ENCODE measurements around the gene UMAD1. TPM values are rescaled to one million over a fixed set of nuclear protein-coding genes. Genes with fewer than 3 reads are reported as not detected.

The UMAD1 gene
- total RNA-seq, 1 donor from 2014 or later = 21.6 TPM

DNA sequence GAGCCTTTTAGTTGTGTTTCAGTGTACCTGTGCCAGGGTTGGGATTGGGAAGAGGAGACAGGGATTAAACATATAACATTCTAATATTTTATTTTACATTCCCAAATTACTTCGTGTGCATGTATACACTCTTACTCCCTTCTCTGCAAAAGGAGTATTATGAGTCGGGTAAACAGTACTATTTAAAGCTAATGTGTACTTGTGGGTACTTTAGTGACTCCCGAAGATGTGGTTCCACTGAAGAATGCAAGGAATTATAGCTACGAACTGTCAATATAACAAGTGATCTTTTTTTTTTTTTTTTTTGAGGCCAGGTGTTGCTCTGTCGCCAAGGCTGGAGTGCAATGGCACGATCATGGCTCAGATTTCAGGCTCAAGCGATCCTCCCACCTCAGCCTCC is 200.5 kb downstream of the UMAD1 start:
- intact Hi-C loops (cut with DNase I) = no loop called here
- no peak for TF ChIP-seq CTCF (IDR thresholded peaks at IDR 0.05)
- DNase-seq = no peak
- Histone ChIP-seq H3K4me3 (no peak overlapping the region), H3K27me3 (ENCODE audit: low read depth) (no peaks in the 10 kb centered on the region), H3K4me1 (peaks cover 9% of the 10 kb centered on the region), H3K27ac (no peak overlapping the region), H3K36me3 (no peaks in the 10 kb centered on the region), H3K9me3 (no peaks in the 10 kb centered on the region)
- ATAC-seq = peak; percentile 17 to 55

- Histone ChIP-seq H3K4me3 (no peak overlapping the region), H3K36me3 (no peaks in the 10 kb centered on the region), H3K9me3 (no peaks in the 10 kb centered on the region), H3K27ac (peak overlapping the region; percentile 50), H3K4me1 (peaks cover 9% of the 10 kb centered on the region), H3K27me3 (ENCODE audit: low read depth) (no peaks in the 10 kb centered on the region)
- DNase-seq (no peak), ATAC-seq (peak; percentile 51 to 66)
- intact Hi-C loops (cut with DNase I) = no loop called here
- TF ChIP-seq CTCF (IDR thresholded peaks at IDR 0.05) = no peak
These were observed 202.7 kb downstream of the UMAD1 start for GRCh38 chr7:7843240-7843639.

- Histone ChIP-seq H3K4me3 (no peak overlapping the region), H3K27ac (peak overlapping the region; percentile 2), H3K4me1 (peaks cover 9% of the 10 kb centered on the region), H3K27me3 (ENCODE audit: low read depth) (no peaks in the 10 kb centered on the region), H3K9me3 (no peaks in the 10 kb centered on the region), H3K36me3 (no peaks in the 10 kb centered on the region)
- ATAC-seq (peak; percentile 79 to 90), DNase-seq (no peak)
- intact Hi-C loops (cut with DNase I) = no loop called here
- TF ChIP-seq CTCF (IDR thresholded peaks at IDR 0.05) = no peak
These were observed 203.4 kb downstream of the UMAD1 start for GRCh38 chr7:7843972-7844371.

GRCh38 chr7:7848246-7848645 is 207.7 kb downstream of the UMAD1 start:
- H3K9me3 ChIP-seq = no peaks in the 10 kb centered on the region
- no peak for TF ChIP-seq CTCF (IDR thresholded peaks at IDR 0.05)
- H3K36me3 ChIP-seq = no peaks in the 10 kb centered on the region
- ATAC-seq (no peak), DNase-seq (no peak)
- no peak overlapping the region for H3K27ac ChIP-seq
- H3K27me3 ChIP-seq (ENCODE audit: low read depth) = no peaks in the 10 kb centered on the region
- intact Hi-C loops (cut with DNase I) = no loop called here
- peaks cover 1% of the 10 kb centered on the region for H3K4me1 ChIP-seq
- no peak overlapping the region for H3K4me3 ChIP-seq

DNA sequence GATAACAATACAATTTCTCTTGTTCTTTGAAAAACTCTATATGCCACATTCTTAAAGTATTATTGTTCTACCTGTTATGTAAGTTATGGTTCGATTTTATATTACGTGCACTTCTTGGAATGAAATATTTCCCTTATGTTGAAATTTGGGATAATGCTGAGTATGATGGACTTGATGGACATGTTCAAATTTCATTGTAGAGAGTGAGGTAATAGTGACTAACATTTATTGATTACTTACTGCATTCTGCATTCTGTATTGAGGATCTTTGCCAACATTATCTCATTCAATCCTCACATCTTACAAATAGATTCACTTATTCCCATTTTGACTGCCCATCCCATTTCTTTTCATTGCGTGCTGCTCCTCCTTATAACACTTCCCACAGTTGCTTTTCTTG is 208.3 kb downstream of the UMAD1 start:
- no peak for TF ChIP-seq CTCF (IDR thresholded peaks at IDR 0.05)
- no peaks in the 10 kb centered on the region for H3K4me1 ChIP-seq
- no peak overlapping the region for H3K27ac ChIP-seq
- no peaks in the 10 kb centered on the region for H3K9me3 ChIP-seq
- no peak overlapping the region for H3K4me3 ChIP-seq
- no peaks in the 10 kb centered on the region for H3K36me3 ChIP-seq
- H3K27me3 ChIP-seq (ENCODE audit: low read depth) = no peaks in the 10 kb centered on the region
- ATAC-seq = no peak
- no peak for DNase-seq
- intact Hi-C loops (cut with DNase I) = no loop called here

GRCh38 chr7:7850150-7850549 is 209.6 kb downstream of the UMAD1 start:
- Histone ChIP-seq H3K4me3 (no peak overlapping the region), H3K27ac (no peak overlapping the region), H3K9me3 (peaks cover 5% of the 10 kb centered on the region), H3K27me3 (ENCODE audit: low read depth) (no peaks in the 10 kb centered on the region), H3K36me3 (no peaks in the 10 kb centered on the region), H3K4me1 (no peaks in the 10 kb centered on the region)
- intact Hi-C loops (cut with DNase I) = no loop called here
- no peak for ATAC-seq
- no peak for DNase-seq
- TF ChIP-seq CTCF (IDR thresholded peaks at IDR 0.05) = no peak
